Measurements from ENCODE around the gene TMEM61. TPM values are rescaled to one million over a fixed set of nuclear protein-coding genes. Genes with fewer than 3 reads are reported as not detected.
A peak's percentile ranks its signal among the peaks of the same experiment; 100 is the strongest.

TMEM61 gene
- polyA plus RNA-seq, 1 of the 3 experiments (the other 2 are of a cell fraction) = not detected

GRCh38 chr1:54936791-54937190 is 43.6 kb upstream of the TMEM61 start:
- no peaks in the 10 kb centered on the region for H3K79me2 ChIP-seq (ENCODE audit: insufficient read depth)
- ChIA-PET CTCF (interaction anchor here (1.0 kb wide), 1 partner anchor 86 kb away, joined by 3 read pairs; no protein-coding TSS in a partner anchor), POLR2A (no interaction called here)
- TF ChIP-seq EP300 (IDR thresholded peaks at IDR 0.05; ENCODE audit: borderline replicate concordance in 1 of 2, low read depth in 1 of 2, low read length in 1 of 2) = no peak
- TF ChIP-seq ZBTB33 (IDR thresholded peaks at IDR 0.05; ENCODE audit: borderline replicate concordance, low read depth) = no peak
- TF ChIP-seq TAF1 (IDR thresholded peaks at IDR 0.05; ENCODE audit: borderline replicate concordance, low read depth, low read length) = no peak
- TF ChIP-seq SMC3 (IDR thresholded peaks at IDR 0.05; ENCODE audit: low read depth, low read length) = no peak
- no peak for TF ChIP-seq MEF2A (IDR thresholded peaks at IDR 0.05; ENCODE audit: borderline replicate concordance, low read depth)
- TF ChIP-seq EZH2phosphoT487 (IDR thresholded peaks at IDR 0.05; ENCODE audit: borderline replicate concordance, low read depth) = no peak
- no peak for TF ChIP-seq NRF1 (IDR thresholded peaks at IDR 0.05; ENCODE audit: low read depth, low read length)
- TF ChIP-seq YY1 (IDR thresholded peaks at IDR 0.05; ENCODE audit: low read depth) = no peak
- TF ChIP-seq POLR2AphosphoS5 (IDR thresholded peaks at IDR 0.05; ENCODE audit: low read depth, low read length) = no peak
- TF ChIP-seq USF2 (IDR thresholded peaks at IDR 0.05; ENCODE audit: borderline replicate concordance, low read depth, low read length) = no peak
- no peak for TF ChIP-seq MXI1 (IDR thresholded peaks at IDR 0.05; ENCODE audit: low read depth, low read length)
- TF ChIP-seq ELF1 (IDR thresholded peaks at IDR 0.05) = no peak
- no peak for TF ChIP-seq RAD21 (IDR thresholded peaks at IDR 0.05; ENCODE audit: low read length)
- TF ChIP-seq FOXJ3 (CRISPR knock-in tag; IDR thresholded peaks at IDR 0.05) = no peak
- TF ChIP-seq RFX5 (IDR thresholded peaks at IDR 0.05; ENCODE audit: low read length) = no peak
- TF ChIP-seq CTCF (IDR thresholded peaks at IDR 0.05) = no peak
- no peak for TF ChIP-seq RXRA (IDR thresholded peaks at IDR 0.05; ENCODE audit: borderline replicate concordance, low read depth)
- H4K20me1 ChIP-seq (ENCODE audit: insufficient read depth) = no peaks in the 10 kb centered on the region
- no peaks in the 10 kb centered on the region for H3K9me3 ChIP-seq
- no peaks in the 10 kb centered on the region for H3K9me2 ChIP-seq
- H3K36me3 ChIP-seq (replicated peaks in 1 of 2; ENCODE audit: control insufficient read depth in 1 of 2, insufficient read depth in 2 of 2, low read length in 1 of 2) = no peaks in the 10 kb centered on the region
- 93% methylated on average over 4 of the region's 4 CpGs for WGBS (ENCODE audit: low lambda C conversion rate)
- H3F3A ChIP-seq (replicated peaks; ENCODE audit: insufficient read depth) = peaks cover 20% of the 10 kb centered on the region
- H3K27ac ChIP-seq (ENCODE audit: low read depth in 2 of 2, low read length in 1 of 2) = 0 out of 4 replicates have a peak overlapping the region, but pooled peaks of 1 of the 2 experiments have one; percentile 9
- H3K4me2 ChIP-seq = no peak overlapping the region
- no peak overlapping the region for H2AFZ ChIP-seq (ENCODE audit: low read depth)
- H3K27me3 ChIP-seq (ENCODE audit: insufficient read depth) = no peaks in the 10 kb centered on the region
- peaks cover 0 to 32% of the 10 kb centered on the region in 2 experiments; a peak in 3 of 4 replicates for H3K4me1 ChIP-seq (ENCODE audit: control insufficient read depth in 1 of 2, insufficient read depth in 2 of 2, low read depth in 1 of 2, low read length in 1 of 2)
- DNase-seq = no peak
- no peak overlapping the region for H3K4me3 ChIP-seq (ENCODE audit: low read depth in 2 of 2, low read length in 1 of 2)
- H3K9ac ChIP-seq = no peak overlapping the region

Data from SK-N-SH (cell line).